Measurements from ENCODE around the gene ZBTB46.

Gene ZBTB46

GRCh38 chr20:63837479-63837878, 6.4 kb upstream of the ZBTB46 start:
- DNase-seq = no peak

- no peak for DNase-seq
Measured at GRCh38 chr20:63836458-63837344, 5.6 kb upstream of the ZBTB46 start.

DNA sequence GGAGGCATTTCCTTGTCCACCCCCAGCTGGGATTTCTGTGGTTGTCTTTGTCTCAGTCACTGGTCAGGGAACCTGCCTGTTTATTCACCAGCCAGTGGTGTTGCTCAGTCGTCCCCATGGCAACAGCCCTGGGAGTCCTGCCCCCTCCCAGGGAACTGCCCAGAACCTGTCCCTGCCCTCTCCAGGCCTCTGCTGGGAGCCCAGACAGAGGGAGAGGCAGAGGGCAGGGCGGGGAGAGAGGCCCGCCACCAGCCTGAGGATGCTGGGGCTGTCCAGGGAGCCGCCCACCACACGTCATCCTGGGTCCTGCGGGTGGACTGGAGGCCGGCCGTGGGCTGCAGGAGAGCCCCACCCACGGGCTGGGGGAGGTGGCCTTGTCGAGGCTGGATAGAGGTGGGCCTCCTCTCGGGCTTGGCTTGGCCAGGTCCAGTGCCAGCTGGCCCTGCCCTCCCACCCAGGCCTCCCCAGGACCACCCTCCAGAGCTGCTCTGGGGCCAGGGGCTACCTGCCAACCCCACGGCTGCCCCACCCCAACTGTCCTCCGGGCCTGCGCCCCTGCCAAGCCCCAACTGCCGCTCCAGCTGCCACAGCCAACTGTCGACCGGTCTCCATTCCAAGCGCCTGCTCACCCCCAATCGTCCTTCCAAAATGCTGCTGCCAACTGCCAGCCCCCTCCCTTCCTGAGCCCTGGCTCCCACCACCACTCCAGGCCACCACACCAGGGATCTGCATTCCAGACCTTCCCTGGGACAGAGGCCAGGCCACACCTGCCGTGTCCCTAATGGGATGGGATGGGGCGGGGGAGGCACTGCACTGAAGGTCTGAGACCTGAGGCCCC, 4.2 kb upstream of the ZBTB46 start:
- DNase-seq = no peak

GRCh38 chr20:63834491-63834880, 3.4 kb upstream of the ZBTB46 start:
- no peak for DNase-seq

DNA sequence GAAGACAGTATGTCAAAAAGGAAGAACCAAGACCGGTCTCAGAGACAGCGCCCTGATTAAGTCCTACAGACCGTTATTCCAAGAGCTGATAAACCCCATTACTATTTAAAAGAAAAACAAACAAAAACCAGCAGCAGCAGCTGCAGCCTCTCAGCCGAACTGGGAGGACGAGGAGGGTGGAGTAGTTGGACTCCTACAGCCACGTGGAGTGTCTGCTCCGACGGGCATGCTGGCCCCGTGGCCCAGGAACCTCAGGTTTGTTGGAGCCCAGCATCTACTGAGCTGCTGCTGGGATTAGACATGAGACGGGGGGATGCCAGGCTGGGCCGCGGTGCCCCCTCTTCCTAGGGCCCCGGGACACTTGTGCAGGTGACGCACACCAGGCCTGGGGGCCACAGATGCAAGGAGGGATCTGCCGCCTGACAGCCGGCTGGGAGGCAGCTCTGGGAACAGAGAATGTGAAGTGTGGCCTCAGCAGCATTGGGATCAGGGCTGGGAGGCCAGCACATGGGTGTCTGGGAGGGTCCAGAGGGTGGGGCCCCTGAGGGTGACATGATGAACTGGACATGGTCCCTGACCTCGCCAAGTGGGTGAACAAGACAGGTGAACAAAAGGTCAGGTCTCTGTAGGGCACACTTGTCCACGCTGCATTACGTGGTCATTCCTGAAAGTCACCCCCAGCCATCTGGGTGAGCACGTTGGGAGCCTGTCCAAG, 2.9 kb upstream of the ZBTB46 start:
- no peak for DNase-seq

- no peak for DNase-seq
Measured at GRCh38 chr20:63831993-63832686, 1.1 kb upstream of the ZBTB46 start.

DNA sequence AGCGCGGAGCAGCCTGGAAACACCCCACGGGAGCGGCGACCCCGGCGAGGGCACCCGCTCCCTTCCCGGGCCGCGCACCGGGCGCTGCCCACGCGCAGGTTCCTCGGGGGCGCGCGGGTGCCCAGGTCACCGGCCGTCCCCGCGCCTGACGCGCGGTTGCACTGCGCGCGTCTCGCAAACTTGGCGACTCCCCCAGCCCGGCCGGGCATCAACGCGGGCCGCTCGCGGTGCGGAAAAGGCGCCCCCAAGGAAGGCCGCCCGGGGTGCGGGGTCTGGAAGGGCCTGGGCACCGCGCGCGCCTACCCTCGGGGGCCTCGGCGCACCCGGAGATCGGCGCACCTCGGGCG, 555 bp upstream of the ZBTB46 start:
- DNase-seq = no peak

GRCh38 chr20:63829945-63830835, 874 bp downstream of the ZBTB46 start:
- DNase-seq = no peak

DNA sequence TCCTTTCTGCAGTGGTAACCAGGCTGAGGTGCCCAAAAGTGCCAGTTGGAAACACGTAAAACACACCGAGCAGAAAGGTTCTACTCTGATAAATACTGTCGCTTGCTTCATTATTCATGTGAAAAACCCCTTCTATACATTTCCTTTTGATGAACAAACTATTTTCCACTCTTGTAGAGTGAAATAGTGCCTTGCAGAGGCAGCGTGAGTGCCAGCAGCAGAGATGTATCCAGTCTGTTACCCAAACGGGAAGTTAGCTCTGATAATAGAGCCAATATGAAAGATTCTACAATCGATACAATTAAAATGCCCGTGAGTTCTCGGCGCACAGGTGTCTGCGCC, 1.5 kb downstream of the ZBTB46 start:
- no peak for DNase-seq

DNA sequence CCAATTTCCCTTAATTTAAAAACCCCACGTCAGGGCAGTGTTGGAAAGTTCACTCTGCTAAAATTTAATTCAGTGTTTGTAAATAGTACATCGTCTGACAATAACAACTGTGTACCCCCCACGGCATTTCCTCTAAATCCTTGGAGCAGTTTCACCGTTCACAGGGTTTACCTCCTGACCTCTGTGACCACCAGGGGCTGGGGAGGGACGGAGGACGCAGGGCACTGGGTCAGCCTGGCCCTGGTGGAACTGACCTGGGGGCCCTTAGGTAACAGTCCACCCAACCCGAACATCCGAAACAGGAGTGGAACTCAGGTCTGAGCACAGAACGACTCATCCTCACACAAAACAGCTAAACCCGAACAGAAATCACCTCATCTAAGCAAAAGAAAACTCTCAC, 2.1 kb downstream of the ZBTB46 start:
- DNase-seq = no peak

- DNase-seq = no peak
Measured at GRCh38 chr20:63828545-63828944, 2.5 kb downstream of the ZBTB46 start.

- DNase-seq = no peak
Measured at GRCh38 chr20:63828124-63828523, 2.9 kb downstream of the ZBTB46 start.

DNA sequence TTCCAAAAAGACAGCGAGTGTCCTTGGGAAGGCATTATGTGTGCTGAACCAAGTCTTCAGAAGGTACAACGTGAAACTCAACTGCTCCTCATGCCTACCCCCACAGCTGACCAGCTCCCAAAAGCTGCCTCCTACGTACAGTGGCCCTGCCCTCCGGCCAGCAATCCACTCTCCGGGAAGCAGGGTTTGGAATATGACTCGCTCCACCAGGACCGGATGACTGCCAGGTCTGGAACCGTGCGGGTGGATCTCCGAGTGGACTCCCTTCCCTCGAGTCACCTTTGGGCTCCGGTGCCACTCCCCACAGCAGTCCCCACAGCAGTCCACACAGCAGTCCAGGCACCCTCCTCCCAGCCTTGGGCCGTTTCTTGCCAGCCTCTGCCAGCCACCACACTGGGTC, 4.3 kb downstream of the ZBTB46 start:
- DNase-seq = no peak

GRCh38 chr20:63825331-63826118, 5.5 kb downstream of the ZBTB46 start:
- DNase-seq = no peak

- no peak for DNase-seq
Measured at GRCh38 chr20:63823691-63824311, 7.3 kb downstream of the ZBTB46 start.

DNA sequence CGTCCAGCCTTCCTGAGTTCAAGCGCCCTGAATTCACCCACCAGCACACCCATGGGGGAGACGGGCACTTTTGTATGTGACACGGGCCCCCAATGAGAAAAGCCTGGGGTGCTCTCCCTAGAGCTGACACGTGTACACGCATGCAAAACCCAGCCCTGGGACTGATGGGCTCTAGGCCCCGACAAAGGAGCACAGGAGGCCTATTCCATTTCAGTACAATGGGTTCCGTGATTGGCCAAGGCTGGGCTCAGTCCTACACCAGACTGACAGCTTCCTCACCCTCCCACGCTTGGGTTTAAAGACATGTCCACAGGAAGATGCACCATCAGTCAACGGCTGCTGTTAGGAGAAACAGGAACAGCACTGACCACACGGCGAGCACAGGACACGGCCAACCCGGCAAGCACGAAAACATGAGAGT, 8.8 kb downstream of the ZBTB46 start:
- no peak for DNase-seq

DNA sequence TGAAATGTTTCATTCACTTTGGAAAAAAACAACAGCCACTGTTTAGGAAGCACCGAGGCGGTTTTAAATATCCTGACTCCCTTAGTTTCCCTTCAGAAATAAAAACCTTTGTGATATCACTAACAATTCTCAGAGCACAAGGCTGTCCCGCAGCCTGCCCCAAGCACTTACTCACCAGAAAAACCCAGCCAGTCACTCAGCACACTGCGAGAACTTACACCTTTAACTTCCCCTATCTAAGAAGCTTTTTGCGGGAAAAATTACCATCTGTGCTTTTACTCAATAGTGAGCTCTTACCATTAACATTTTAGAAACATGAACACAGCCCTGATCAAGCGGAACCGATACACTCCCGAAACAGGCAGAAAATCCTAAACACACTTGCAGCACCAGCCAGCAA, 9.3 kb downstream of the ZBTB46 start:
- DNase-seq = no peak

GRCh38 chr20:63819224-63819921, 11.7 kb downstream of the ZBTB46 start:
- DNase-seq = peak in 1 of 2 donors; percentile 39

- DNase-seq = no peak
Measured at GRCh38 chr20:63815615-63816253, 15.3 kb downstream of the ZBTB46 start.
